K562 (cell line): ENCODE results near the gene NOSTRIN.

Source experiments
- BRF1 ChIP-seq: IDR thresholded peaks from 3 replicates; pipeline ENCODE4 v1.6.1; 2011; ENCODE audit warnings: borderline replicate concordance, mild to moderate bottlenecking; ENCODE audit not compliant: insufficient read length; ENCODE audit errors: extremely low read depth
- GABPA ChIP-seq: fragments of 200-800 bp; sonication (Bioruptor generic); conservative IDR thresholded peaks from 2 replicates; pipeline ENCODE4 v1.6.1; 2016; ENCODE audit warnings: low read depth, missing genetic modification characterization, missing compliant biosample characterization
- HCFC1 ChIP-seq: IDR thresholded peaks from 2 replicates; pipeline ENCODE4 v1.6.1; 2012; ENCODE audit warnings: low read depth, low read length, improper control_type of control experiment
- MAZ ChIP-seq, 2 experiments: fragments of 450-650 bp in 1 of 2; sonication (generic) in 1 of 2; formaldehyde crosslinking; IDR thresholded peaks in 1 of 2; conservative IDR thresholded peaks in 1 of 2; 2 replicates each; pipeline versions ENCODE4 v1.4.0 to v1.5.0; 2020; ENCODE audit warnings: mild to moderate bottlenecking in 1 of 2, missing genetic modification reagents in 1 of 2
- POLR2A ChIP-seq: fragments of 450-650 bp; conservative IDR thresholded peaks from 2 replicates; pipeline ENCODE4 v1.6.1; 2016
- RBM34 ChIP-seq: fragments of 200-400 bp; formaldehyde crosslinking; IDR thresholded peaks from 2 replicates; pipeline ENCODE4 v1.6.1; 2018; ENCODE audit warnings: low read length, borderline replicate concordance; ENCODE audit not compliant: insufficient read depth
- SP2 ChIP-seq: IDR thresholded peaks from 2 replicates; pipeline ENCODE4 v1.6.1; 2011; ENCODE audit warnings: mild to moderate bottlenecking, low read depth, low read length, moderate library complexity; ENCODE audit not compliant: poor library complexity, severe bottlenecking; ENCODE audit errors: extremely low read depth
- TCF3 ChIP-seq: sonication (generic); formaldehyde crosslinking; IDR thresholded peaks from 2 replicates; pipeline ENCODE4 v1.4.0; 2020; ENCODE audit warnings: mild to moderate bottlenecking, missing genetic modification reagents
- WHSC1 ChIP-seq: IDR thresholded peaks from one replicate; pipeline ENCODE4 v1.6.1; 2012; ENCODE audit warnings: low read length, control low read depth, inconsistent platforms
- ZNF232 ChIP-seq: sonication (generic); formaldehyde crosslinking; IDR thresholded peaks from 2 replicates; pipeline ENCODE4 v1.8.0; 2022; ENCODE audit warnings: mild to moderate bottlenecking, missing genetic modification reagents
- TF ChIP-seq, protein P1 (sequence below): fragments of 250-450 bp; sonication (Bioruptor Pico); IDR thresholded peaks from 2 replicates; pipeline ENCODE4 v1.5.0; 2021; ENCODE audit warnings: mild to moderate bottlenecking, moderate library complexity
- TF ChIP-seq, protein P2 (sequence below), 3 experiments: IDR thresholded peaks in 2 of 3; conservative IDR thresholded peaks in 1 of 3; 2 replicates each; pipeline ENCODE4 v1.5.1; 2011 to 2012; ENCODE audit warnings: low read length in 3 of 3, mild to moderate bottlenecking in 3 of 3, control low read depth in 2 of 3, improper control_type of control experiment in 1 of 3, inconsistent platforms in 1 of 3, low read depth in 1 of 3, mixed read lengths in 1 of 3, moderate library complexity in 1 of 3; ENCODE audit not compliant: insufficient read depth in 2 of 3
- TF ChIP-seq, protein P3 (sequence below): fragments of 450-650 bp; IDR thresholded peaks from 2 replicates; pipeline ENCODE4 v1.6.1; 2014; ENCODE audit warnings: low read depth, mild to moderate bottlenecking, moderate library complexity, borderline replicate concordance

DNA sequence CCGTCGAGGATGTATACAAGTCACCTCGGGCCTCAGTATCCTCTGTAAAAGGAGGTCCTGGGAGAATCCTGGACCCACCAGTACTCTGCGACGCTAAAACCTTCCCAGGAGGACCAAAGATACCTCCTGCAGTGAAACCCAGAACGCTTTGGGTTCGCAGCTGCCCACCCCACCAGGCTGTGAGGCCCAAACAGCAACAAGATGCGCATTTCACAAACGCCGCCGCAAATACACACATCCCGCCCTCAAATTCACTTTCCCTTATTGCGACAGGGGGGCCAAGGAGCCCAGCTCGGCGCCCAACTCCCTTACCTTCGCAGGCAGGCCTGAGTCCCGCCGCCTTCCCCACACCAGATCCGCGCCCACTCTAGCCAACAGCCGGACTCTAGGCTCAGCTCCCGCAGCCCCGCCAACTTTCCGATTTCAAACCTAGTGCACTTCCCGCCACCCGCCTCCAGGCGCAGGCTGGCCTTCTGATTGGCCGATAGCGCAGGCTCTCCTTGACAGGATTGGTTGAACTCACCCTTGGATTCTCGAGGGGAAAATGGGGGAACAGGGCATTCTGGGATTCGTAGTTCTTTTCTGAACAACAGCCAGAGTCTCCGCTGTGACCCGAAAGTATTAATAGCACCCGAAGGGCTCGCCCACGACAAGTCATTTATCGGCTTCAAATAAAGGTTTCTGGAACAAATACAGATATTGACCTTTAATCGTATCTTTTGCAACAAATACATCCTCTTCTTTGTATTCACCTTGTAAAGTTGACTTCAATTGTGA lies 87.8 kb downstream of the NOSTRIN start, which contains the start of gene SPC25:
- TF ChIP-seq, protein P1, sequence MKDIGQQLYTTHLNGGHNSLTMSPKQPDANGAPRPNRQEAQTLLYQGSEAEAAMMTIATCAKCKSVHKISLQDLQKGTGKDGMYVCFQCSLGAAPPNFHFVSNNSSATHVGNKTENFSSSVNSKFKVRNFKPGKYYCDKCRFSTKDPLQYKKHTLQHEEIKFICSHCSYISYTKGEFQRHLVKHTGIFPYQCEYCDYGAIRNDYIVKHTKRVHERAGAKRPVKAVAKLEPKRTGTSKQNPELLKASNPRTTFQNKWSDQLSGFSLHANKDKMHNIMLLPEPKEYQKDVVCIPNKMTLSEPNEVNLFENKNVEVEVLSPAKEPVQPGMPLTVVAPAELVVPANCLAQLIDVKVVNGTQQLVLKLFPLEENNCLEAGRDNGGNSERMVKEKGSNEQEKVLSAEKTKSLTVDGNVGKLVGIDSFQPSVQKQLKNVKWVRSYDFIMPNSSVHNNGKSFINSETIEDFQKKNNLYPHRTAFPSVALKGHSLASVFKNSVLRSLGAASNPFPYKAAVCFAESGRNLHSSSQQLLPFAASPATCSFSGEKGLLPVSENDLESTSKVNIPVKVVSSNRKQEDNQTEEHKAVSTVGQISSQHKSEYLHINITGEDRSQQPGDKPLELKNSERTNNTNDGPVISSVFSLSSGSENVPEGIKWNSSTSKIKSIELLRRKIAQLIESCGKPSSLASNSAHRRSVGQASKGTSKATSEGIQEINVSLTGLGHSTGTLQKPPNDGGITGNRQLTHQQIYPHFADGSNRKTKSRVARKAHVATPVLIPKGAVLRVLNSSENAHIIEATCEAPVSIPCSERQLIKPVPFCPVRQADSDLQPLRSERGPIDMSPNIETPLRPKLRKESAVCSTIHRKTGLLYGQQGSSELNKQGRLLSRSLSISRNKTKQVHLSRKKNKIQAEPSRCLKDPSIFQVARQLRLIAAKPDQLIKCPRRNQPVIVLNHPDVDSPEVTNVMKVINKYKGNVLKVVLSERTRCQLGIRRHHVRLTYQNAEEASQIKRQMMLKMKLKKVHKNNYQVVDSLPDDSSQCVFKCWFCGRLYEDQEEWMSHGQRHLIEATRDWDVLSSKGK (CRISPR knock-in tag), result no peak
- TF ChIP-seq MAZ (CRISPR knock-in tag; conservative IDR thresholded peaks at IDR 0.05 in 1 of 2, IDR thresholded peaks at IDR 0.05 in 1 of 2) (peak; percentile 28 to 74; a peak in 1 of 4 replicates), GABPA (tag) (peak; percentile 79), BRF1 (no peak), TCF3 (CRISPR knock-in tag) (no peak), SP2 (peak; percentile 79), WHSC1 (no peak), HCFC1 (peak; percentile 97), RBM34 (no peak), POLR2A (peak; percentile 92), ZNF232 (CRISPR knock-in tag) (no peak)
- TF ChIP-seq, protein P2, sequence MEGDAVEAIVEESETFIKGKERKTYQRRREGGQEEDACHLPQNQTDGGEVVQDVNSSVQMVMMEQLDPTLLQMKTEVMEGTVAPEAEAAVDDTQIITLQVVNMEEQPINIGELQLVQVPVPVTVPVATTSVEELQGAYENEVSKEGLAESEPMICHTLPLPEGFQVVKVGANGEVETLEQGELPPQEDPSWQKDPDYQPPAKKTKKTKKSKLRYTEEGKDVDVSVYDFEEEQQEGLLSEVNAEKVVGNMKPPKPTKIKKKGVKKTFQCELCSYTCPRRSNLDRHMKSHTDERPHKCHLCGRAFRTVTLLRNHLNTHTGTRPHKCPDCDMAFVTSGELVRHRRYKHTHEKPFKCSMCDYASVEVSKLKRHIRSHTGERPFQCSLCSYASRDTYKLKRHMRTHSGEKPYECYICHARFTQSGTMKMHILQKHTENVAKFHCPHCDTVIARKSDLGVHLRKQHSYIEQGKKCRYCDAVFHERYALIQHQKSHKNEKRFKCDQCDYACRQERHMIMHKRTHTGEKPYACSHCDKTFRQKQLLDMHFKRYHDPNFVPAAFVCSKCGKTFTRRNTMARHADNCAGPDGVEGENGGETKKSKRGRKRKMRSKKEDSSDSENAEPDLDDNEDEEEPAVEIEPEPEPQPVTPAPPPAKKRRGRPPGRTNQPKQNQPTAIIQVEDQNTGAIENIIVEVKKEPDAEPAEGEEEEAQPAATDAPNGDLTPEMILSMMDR (IDR thresholded peaks at IDR 0.05 in 2 of 3, conservative IDR thresholded peaks at IDR 0.05 in 1 of 3; ENCODE audit: insufficient read depth in 2 of 3, low read depth in 1 of 3, low read length in 3 of 3), result no peak
- TF ChIP-seq, protein P3, sequence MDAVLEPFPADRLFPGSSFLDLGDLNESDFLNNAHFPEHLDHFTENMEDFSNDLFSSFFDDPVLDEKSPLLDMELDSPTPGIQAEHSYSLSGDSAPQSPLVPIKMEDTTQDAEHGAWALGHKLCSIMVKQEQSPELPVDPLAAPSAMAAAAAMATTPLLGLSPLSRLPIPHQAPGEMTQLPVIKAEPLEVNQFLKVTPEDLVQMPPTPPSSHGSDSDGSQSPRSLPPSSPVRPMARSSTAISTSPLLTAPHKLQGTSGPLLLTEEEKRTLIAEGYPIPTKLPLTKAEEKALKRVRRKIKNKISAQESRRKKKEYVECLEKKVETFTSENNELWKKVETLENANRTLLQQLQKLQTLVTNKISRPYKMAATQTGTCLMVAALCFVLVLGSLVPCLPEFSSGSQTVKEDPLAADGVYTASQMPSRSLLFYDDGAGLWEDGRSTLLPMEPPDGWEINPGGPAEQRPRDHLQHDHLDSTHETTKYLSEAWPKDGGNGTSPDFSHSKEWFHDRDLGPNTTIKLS, result peak; percentile 92
